ENCODE results near the gene UBL4B.

The UBL4B gene, protein sequence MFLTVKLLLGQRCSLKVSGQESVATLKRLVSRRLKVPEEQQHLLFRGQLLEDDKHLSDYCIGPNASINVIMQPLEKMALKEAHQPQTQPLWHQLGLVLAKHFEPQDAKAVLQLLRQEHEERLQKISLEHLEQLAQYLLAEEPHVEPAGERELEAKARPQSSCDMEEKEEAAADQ

DNA sequence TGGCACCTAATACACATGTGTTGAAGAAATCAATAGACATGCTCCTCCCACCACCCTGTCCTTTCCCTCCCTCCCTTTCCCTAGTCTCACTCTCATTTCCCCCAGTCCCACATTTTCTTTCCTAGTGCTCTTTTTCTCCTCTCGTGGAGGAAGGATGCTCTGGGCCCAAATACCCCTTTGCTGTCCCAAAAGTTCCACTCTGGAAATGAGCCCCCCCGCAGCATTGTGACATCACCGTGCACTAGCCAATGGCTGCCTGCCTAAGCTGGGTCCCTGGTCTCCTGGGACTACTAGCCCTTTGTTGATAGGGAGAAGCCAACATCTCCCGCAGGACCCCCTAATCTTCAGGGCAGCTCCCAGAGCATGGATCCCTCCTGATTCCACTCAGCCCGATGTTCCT, at the start of gene UBL4B:
Gene UBL4B (plus strand): TSS at position 301 of the 400 bp plus-strand sequence. CDS start 92 bp downstream, at position 393.
- TF ChIP-seq EZH2phosphoT487 (IDR thresholded peaks at IDR 0.05; ENCODE audit: low read depth), result no peak
- TF ChIP-seq, protein P1, sequence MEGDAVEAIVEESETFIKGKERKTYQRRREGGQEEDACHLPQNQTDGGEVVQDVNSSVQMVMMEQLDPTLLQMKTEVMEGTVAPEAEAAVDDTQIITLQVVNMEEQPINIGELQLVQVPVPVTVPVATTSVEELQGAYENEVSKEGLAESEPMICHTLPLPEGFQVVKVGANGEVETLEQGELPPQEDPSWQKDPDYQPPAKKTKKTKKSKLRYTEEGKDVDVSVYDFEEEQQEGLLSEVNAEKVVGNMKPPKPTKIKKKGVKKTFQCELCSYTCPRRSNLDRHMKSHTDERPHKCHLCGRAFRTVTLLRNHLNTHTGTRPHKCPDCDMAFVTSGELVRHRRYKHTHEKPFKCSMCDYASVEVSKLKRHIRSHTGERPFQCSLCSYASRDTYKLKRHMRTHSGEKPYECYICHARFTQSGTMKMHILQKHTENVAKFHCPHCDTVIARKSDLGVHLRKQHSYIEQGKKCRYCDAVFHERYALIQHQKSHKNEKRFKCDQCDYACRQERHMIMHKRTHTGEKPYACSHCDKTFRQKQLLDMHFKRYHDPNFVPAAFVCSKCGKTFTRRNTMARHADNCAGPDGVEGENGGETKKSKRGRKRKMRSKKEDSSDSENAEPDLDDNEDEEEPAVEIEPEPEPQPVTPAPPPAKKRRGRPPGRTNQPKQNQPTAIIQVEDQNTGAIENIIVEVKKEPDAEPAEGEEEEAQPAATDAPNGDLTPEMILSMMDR (IDR thresholded peaks at IDR 0.05; ENCODE audit: low read depth, low read length), result no peak
- no peaks in the 10 kb centered on the region for H3K9me3 ChIP-seq (ENCODE audit: insufficient read depth, low read length)
- no peaks in the 10 kb centered on the region for H3K36me3 ChIP-seq (replicated peaks; ENCODE audit: low read depth, low read length)
- H2AFZ ChIP-seq (ENCODE audit: low read depth, low read length), result no peak within 1 kb of the TSS
- H3K27me3 ChIP-seq (ENCODE audit: low read depth, low read length), result 0 out of 2 replicates have a peak, but pooled peaks cover 9% of the 10 kb centered on the region
- no peak within 1 kb of the TSS for H3K4me2 ChIP-seq (ENCODE audit: low read length)
- no peaks in the 10 kb centered on the region for H4K20me1 ChIP-seq (ENCODE audit: insufficient read depth, low read length)
- no peak within 1 kb of the TSS for H3K4me3 ChIP-seq (ENCODE audit: low read length)
- H3K9ac ChIP-seq (ENCODE audit: low read length), result no peak within 1 kb of the TSS
- H3K4me1 ChIP-seq (ENCODE audit: low read length), result no peaks in the 10 kb centered on the region
- H3K79me2 ChIP-seq (ENCODE audit: low read length), result no peaks in the 10 kb centered on the region
- H3K27ac ChIP-seq (ENCODE audit: low read length), result no peak within 1 kb of the TSS

DNA sequence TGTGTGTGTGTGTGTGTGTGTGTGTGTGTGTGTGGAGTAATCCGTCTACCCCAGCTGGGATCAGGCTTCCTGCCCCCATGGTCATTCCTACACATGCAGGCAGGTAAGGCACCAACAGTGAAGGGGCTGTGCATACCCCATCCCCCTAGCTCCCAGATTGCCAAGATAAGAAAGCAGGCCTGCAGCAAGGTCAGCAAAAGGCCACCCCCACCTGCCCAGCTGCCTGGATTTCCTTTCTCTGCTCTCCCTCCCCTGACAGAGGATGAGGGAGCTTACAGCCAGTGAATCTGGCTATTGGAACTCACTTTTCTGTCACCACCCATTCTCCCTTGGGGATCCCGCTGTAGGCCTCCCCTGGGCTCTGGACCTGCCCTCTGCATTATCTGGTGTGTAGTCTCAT, 49.6 kb upstream of the UBL4B start:
- no peaks in the 10 kb centered on the region for H3K9me3 ChIP-seq (ENCODE audit: insufficient read depth, low read length)
- no peak overlapping the region for H3K4me3 ChIP-seq (ENCODE audit: low read length)
- no peaks in the 10 kb centered on the region for H3K27me3 ChIP-seq (ENCODE audit: low read depth, low read length)
- H2AFZ ChIP-seq (ENCODE audit: low read depth, low read length), result no peak overlapping the region
- H3K4me2 ChIP-seq (ENCODE audit: low read length), result no peak overlapping the region
- H3K36me3 ChIP-seq (replicated peaks; ENCODE audit: low read depth, low read length), result no peaks in the 10 kb centered on the region
- H3K79me2 ChIP-seq (ENCODE audit: low read length), result no peaks in the 10 kb centered on the region
- no peaks in the 10 kb centered on the region for H3K4me1 ChIP-seq (ENCODE audit: low read length)
- no peak overlapping the region for H3K9ac ChIP-seq (ENCODE audit: low read length)
- TF ChIP-seq, protein P1 (IDR thresholded peaks at IDR 0.05; ENCODE audit: low read depth, low read length), result no peak
- no peak for TF ChIP-seq EZH2phosphoT487 (IDR thresholded peaks at IDR 0.05; ENCODE audit: low read depth)
- no peak overlapping the region for H3K27ac ChIP-seq (ENCODE audit: low read length)
- H4K20me1 ChIP-seq (ENCODE audit: insufficient read depth, low read length), result no peaks in the 10 kb centered on the region

DNA sequence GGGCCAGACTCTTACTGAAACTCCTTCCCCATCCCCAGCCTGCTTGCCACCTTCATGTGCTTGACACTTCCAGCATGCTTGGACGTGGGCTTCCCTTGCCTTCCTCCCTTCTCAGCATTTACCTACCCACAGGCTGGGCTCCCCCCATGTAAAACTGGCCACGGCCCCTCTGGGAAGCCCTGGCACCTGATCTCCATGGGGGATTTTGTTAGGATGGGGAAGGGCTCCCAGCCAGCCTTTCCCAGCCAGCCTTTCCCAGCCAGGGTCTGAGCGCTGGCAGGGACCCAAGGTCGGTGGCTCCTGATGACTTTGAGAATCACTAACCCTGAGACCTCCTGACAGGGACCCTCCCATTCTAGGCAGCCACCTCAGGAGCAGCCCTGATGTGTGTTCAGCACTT, 48.5 kb upstream of the UBL4B start:
- no peaks in the 10 kb centered on the region for H3K4me1 ChIP-seq (ENCODE audit: low read length)
- no peak overlapping the region for H3K4me2 ChIP-seq (ENCODE audit: low read length)
- no peak overlapping the region for H3K27ac ChIP-seq (ENCODE audit: low read length)
- no peaks in the 10 kb centered on the region for H3K36me3 ChIP-seq (replicated peaks; ENCODE audit: low read depth, low read length)
- H4K20me1 ChIP-seq (ENCODE audit: insufficient read depth, low read length), result no peaks in the 10 kb centered on the region
- no peaks in the 10 kb centered on the region for H3K27me3 ChIP-seq (ENCODE audit: low read depth, low read length)
- TF ChIP-seq EZH2phosphoT487 (IDR thresholded peaks at IDR 0.05; ENCODE audit: low read depth), result no peak
- TF ChIP-seq, protein P1 (IDR thresholded peaks at IDR 0.05; ENCODE audit: low read depth, low read length), result no peak
- no peak overlapping the region for H3K9ac ChIP-seq (ENCODE audit: low read length)
- no peaks in the 10 kb centered on the region for H3K79me2 ChIP-seq (ENCODE audit: low read length)
- no peak overlapping the region for H2AFZ ChIP-seq (ENCODE audit: low read depth, low read length)
- H3K9me3 ChIP-seq (ENCODE audit: insufficient read depth, low read length), result no peaks in the 10 kb centered on the region
- H3K4me3 ChIP-seq (ENCODE audit: low read length), result no peak overlapping the region

DNA sequence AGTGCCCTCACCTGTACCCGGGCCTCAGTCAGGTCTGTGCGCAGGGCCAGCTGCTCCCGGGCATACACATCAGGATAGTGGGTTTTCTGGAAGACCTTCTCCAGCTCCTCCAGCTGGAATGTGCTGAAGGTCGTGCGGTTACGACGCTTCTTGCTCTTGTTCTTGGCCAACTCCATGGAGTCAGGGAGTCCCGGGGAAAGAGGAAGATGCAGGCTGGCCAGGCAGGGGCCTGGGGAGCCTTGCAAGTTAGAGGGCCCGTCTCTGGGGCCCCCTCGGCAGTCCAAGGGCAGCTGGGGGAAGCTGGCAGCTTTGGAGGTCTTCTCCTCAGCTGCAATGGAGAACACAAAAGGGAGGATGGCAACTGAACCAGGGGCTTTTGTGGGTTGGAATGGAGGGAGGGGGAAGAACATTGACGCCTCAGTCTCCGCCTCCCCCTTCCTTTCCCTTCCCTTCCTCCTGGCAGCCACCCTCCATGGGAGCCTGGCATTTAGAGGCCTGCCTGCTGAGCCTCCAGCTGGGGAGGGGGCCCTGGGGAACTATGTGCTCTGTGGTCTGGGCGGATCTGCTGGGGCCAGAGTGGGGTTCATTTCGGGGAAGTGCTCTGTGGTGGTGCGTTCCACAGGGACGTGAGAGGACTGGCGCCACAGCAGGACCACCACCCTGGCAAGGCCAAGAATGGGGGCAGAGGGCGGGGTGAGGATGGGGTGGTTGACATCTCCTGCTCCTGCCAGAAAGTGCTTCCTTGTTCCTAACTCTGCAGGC, 47.5 kb upstream of the UBL4B start:
- H3K36me3 ChIP-seq (replicated peaks; ENCODE audit: low read depth, low read length), result no peaks in the 10 kb centered on the region
- no peak overlapping the region for H2AFZ ChIP-seq (ENCODE audit: low read depth, low read length)
- no peak overlapping the region for H3K4me3 ChIP-seq (ENCODE audit: low read length)
- H3K9me3 ChIP-seq (ENCODE audit: insufficient read depth, low read length), result no peaks in the 10 kb centered on the region
- no peak overlapping the region for H3K27ac ChIP-seq (ENCODE audit: low read length)
- TF ChIP-seq, protein P1 (IDR thresholded peaks at IDR 0.05; ENCODE audit: low read depth, low read length), result no peak
- no peak for TF ChIP-seq EZH2phosphoT487 (IDR thresholded peaks at IDR 0.05; ENCODE audit: low read depth)
- H3K27me3 ChIP-seq (ENCODE audit: low read depth, low read length), result no peaks in the 10 kb centered on the region
- H4K20me1 ChIP-seq (ENCODE audit: insufficient read depth, low read length), result no peaks in the 10 kb centered on the region
- no peaks in the 10 kb centered on the region for H3K4me1 ChIP-seq (ENCODE audit: low read length)
- no peak overlapping the region for H3K9ac ChIP-seq (ENCODE audit: low read length)
- no peaks in the 10 kb centered on the region for H3K79me2 ChIP-seq (ENCODE audit: low read length)
- no peak overlapping the region for H3K4me2 ChIP-seq (ENCODE audit: low read length)
